G401 (cell line): Measurements from ENCODE around the gene ADAMTS7. TPM values are rescaled to one million over a fixed set of nuclear protein-coding genes. Genes with fewer than 3 reads are reported as not detected.
"Not testable (repeated sequence)": the region's sequence is repeated elsewhere in the genome, so short reads cannot be mapped to it uniquely, and the experiment has no call there.

Experiments
- DNase-seq: peaks from one replicate; pipeline ENCODE4 v3.0.0-alpha.2; 2015; ENCODE audit warnings: low spot score
- in situ Hi-C: cut with HindIII; loops from 2 replicates; pipeline ENCODE4 v1.10.0; 2016; ENCODE audit warnings: low sequenced_read_pairs, mixed read lengths
- total RNA-seq: library from RNA; depleted of rRNA; stranded (reverse); fragments of >200 nt; shearing (Covaris generic); gene quantifications from 2 replicates; pipeline ENCODE4 v1.2.3, GENCODE V29; 2014

ADAMTS7 gene
- total RNA-seq, 1 experiment from 2014 or later, result 6.1 TPM

DNA sequence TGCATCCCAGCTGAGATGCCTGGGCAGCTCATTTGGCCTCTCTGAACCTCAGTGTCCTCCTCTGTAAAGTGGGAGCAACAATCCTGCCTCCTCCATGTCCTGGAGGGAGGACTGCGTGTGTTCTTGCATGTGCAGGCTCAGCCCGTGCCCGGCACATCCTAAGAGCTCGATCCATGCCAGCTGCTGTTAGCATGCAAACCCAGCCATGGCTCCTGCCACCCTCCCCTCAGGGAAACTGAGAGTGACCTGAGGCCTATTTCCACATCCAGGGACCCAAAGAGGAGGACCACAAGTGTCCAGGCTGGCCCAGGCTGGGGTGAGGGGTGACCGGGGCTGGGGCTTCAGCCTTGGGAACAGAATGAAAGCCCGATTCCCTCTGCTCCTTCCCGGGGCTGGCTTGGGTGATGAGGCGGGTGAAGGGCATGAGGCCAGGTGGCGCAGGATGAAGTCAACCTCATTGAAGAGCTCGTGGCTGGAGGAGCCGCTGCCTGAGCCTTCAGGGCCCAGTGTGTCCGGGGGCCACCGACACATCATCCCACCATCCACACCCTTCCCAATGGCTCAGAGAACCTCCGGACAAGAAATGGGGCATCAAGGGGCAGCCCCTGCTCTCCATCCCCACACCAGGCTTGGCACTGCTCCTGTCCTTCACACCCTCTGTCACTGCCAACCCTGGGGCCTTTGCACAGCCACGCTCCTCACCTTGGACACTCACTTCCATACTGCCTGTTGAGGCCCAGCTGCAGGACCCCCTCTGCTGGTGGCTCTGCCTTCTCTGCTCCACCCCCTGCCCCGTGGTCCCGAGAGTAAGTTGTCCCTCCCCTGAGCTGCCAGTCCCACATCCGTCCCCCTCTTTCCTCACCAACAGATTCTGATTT is 42.5 kb downstream of the ADAMTS7 start:
- in situ Hi-C loops, result no loop called here

DNA sequence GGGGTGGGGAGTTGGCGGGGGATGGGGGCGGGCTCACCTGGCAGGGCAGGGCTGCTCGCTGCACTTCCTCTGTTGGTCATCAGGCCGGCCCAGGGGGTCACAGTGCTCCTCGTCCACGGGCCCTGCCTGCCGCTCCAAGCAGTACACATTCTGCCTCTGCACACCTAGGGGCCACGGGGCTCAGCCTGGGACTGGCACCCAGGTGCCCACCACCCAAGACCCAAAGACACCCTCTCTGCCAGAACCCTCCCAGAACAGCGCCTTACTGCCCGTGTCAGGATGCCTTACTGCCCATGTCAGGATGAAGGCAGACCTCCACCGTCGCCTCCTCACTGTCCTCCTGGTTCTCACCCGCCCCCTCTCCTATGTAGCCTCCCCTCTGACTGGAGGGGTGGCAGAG is 43.2 kb downstream of the ADAMTS7 start:
- in situ Hi-C loops, result no loop called here
- DNase-seq, result no peak

More for the DNA sequence above, 42.5 kb downstream of the ADAMTS7 start:
- DNase-seq, result no peak

DNA sequence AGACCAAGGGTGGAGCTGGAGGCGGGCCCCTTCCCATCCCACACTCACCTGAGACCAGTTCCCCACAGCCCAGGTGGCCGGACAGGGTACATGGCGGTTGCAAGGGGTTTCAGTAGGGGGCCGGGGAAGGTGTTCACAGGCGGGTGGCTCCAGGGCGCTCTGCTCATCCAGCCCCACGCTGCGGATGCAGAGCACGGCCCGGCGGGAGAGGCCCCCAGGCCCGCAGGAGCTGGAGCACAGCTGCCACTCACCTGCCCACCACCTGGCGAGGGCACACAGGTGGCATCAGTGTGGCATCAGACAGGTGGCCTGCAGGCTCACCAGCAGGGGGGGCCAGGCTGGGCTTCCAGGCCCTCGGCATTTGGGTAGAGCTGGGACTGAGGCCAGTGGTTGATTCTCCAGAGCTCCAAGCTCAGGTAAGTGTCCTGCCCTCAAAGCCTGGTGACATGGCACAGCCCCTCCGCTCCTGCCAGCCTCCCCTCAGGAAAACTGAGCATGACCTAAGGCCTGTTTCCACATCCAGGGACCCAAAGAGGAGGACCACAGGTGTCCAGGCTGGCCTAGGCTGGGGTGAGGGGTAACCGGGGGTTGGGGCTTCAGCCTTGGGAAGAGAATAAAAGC is 43.8 kb downstream of the ADAMTS7 start:
- no peak for DNase-seq
- in situ Hi-C loops, result no loop called here

DNA sequence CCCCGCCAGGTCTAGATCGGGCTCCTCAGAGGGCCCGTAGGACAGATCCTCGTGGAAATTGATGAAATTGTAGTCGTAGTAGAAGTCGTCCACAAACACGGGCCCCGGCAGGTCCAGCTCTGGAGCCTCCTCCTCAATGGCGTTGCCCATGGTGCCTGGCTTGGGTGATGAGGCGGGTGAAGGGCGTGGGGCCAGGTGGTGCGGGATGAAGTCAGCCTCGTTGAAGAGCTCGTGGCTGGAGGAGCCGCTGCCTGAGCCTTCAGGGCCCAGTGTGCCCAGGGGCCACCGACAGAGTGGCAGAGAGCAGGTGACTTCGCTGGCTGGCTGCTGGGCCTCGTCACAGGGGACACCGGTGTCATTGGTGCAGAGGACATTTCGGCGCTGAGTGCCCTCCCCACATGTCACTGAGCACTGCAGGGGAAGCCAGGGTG is 44.6 kb downstream of the ADAMTS7 start:
- DNase-seq, in situ Hi-C loops: not testable (repeated sequence)

DNA sequence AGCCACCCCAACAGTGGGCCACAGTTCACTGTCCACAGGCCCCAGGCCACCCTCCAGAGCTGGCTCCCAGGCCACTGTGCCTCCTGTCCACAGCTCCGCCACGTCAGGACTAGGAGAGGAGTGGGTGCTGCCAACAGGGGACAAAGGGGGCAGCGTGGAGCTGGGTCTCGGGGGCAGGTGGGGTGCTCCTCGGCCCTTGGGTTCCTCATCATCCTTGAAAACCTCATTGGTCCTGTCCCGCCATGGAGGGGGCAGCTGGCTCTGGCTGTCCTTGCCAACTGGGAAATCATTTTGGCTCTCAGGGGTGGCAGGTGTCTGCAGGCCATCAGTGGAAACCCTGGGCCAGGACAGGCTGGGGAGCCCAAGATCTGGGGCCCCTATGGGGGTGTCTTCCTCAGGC is 45.2 kb downstream of the ADAMTS7 start:
- in situ Hi-C loops, result no loop called here
- no peak for DNase-seq

DNA sequence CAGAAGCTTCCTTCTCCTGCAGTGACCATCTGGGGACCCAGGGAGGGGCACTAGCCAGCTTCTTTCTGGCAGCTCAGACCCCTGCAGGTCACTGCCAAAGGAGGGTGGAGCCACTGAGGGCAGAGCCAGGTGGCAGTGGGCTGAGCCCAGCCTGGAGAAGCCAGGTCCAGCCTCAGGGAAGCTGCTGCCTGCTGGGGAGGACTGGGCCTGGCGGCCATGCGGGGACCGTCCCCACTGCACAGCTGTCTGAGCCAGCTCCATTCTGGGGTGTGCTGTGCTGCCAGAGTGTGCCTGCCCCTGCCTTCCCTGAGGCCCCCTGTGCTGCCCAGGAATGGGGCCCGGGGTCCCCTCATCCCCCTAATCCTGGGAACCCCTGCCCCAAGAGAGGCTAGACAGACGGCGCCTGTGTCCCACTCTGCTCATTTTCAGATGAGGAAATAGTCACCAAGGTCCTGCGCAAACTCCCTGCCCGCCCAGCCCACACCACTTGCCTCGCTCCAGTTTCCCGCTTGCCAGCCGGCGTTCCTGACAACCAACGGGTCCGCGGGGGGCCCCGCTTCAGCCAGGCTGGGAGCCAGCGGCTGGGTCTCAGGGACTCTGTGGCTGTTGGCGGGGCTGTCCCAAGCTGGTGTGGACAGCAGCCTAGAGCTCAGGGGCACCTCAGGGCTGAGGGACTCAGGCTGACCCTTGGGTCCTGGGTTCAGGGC is 46.0 kb downstream of the ADAMTS7 start:
- in situ Hi-C loops, result not testable (repeated sequence)
- peak; percentile 75 for DNase-seq

DNA sequence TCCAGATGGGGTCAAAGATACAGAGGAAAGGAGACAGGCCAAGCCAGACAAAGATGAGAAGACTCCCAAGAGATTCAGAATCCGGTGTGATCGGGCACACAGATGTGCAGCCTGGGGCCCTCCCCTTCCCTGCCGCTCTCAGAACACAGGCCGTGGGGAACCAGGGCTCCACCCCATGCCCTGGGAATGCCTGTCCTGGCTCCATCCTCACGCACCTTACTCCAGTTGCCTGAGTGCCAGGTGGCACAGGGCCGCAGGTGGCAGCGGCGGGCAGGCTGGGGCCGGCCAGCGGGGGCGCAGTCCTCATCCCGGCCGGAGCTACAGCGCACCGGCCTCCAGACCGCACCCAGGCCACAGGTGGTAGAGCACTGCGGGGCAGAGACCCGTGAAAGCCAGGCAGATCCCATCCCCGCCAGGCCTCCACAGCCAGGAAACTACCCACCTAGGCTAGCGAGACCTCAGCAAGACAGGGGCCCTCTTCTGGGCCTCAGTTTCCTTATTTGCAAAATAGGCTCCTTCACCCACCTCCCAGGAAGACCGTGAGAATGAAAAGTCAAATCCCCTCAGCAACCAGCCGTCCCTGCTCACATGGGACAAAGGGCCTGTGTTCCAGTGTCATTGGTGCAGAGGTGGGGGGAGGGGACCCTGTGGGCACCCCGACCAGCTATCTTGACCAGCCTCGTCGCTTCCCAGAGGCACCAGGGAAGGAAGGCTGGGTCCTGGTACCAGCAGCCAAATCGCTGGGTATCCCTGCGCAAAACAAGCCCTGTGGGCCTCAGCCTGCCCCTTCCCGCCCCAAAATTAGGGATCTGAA is 46.7 kb downstream of the ADAMTS7 start:
- DNase-seq, in situ Hi-C loops: not testable (repeated sequence)

DNA sequence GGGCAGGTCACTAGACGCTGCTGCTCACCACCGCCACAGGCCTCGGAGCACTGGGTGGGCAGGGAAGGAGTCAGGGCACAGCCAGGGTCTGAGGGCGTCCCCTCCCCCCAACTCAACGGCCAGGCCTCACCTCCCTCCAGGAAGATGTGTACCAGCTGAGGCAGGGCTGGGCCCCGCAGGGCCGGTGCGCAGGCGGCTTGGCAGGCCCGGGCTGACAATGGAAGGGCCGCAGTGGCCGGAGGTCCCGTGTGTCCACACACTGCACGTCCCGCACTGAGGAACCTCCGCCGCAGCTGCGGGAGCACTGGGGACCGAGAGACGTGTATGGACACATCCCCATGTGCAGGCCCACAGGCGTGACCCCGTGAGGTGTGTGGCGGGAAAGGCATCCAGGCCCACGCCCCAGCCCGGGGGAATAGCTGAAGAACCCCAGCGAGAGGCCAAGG is 47.4 kb downstream of the ADAMTS7 start:
- in situ Hi-C loops, result no loop called here
- DNase-seq, result no peak

DNA sequence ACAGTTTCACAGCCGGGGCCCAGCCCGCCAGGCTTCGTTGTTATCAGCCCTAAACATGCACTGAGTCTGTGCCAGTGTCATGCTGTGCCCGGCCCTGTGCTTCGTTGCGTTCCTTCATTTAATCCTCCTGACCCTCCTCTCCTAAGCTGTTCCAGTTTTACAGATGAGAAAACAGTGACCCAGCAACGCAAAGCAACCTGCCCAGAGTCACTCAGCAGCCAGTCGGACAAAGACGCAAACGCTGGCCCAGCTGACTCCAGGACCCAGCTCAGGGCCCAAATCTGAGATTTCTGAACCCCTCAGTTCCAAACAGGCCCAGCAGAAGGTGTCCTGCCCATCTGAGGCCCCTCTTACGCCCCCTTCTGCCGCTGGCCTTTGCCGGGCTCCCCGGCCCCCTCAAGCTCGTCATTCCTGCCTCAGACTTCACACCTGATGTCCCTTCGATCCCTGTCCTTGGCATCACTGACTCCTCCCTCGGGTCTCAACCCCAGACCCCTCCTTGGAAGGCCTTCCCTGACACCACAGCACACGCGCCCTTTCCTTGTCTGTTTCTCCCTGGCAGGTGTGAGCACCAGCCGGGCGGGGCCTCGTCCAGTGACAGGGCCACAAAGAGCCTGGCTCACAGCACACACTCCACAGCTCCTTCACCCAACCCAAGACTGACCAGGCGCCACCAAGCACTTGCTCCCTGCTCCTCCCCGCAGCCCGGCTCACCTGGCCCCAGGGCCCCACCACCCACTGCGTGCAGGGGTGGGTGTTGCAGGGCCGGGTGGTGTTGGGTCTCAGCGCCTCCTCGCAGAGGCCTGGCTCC is 48.1 kb downstream of the ADAMTS7 start:
- no peak for DNase-seq
- in situ Hi-C loops, result no loop called here

DNA sequence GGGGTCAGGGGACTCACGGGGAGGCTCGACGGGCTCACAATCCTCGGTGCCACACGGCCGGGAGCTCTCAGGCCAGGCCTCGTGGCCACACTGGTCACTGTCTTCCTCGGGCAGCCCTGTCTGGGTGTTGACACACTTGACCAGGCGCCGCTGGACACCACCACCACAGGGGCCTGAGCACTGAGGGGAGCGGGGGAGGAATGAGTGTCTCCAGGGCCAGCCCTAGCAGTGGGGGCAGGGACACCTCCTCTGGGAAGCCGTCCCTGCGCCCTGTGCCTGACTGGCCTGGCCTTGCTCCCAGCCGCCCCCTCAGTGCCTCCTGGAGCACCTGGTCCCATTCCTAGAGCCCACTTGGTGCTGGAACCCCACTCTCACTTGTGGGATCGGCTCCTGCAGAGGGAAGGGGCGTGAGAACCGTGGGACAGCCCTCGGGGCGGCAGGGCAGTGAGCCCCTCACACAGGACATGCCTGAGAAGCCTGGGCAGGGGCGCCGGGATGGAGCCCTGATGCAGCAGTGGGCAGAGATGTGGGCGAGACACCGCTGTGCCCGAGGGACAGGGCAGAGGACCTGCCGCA is 48.8 kb downstream of the ADAMTS7 start:
- in situ Hi-C loops, DNase-seq: not testable (repeated sequence)

DNA sequence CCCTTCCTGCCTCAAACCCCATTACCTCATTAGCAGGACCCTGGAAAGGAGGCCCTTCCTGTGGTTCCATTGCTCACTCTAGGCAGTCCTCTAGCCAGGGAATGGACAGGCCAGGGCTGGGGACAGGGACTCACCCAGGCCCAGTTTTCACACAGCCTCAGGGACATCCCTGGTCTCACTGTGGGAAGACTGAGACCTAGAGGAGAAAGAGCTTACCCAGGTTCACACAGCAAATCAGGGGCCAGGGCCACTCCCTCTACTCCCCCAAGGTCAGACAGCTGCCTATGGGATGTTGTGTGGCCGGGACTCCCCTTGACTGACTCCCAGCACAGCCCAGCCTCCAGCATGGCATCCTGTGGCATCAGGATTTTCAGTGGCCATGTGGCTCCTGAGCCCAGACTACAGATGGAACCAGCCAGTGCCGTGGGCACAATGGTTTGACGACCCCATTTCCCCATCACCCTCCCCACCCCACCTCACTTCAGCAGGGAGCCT is 49.3 kb downstream of the ADAMTS7 start:
- in situ Hi-C loops, result no loop called here
- DNase-seq, result no peak

DNA sequence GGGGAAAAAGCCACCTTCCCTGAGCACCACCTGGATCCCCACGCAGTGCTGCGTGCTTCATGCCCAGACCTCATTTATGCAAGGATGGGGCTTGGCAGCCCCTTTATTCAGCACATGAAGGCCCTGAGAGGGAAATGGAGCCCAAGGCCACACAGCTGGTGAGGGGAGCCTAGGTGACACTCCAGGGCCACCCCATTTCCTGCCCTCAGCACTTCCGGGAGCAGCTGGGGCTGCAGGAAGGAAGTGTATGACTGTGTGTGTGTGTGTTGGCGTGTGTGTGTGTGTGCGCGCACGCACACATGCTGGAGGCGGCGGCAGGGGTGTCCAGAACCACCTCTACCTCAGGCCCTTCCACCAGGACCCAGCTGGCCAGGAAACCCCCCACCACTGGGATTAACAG is 49.8 kb downstream of the ADAMTS7 start:
- DNase-seq, in situ Hi-C loops: not testable (repeated sequence)

DNA sequence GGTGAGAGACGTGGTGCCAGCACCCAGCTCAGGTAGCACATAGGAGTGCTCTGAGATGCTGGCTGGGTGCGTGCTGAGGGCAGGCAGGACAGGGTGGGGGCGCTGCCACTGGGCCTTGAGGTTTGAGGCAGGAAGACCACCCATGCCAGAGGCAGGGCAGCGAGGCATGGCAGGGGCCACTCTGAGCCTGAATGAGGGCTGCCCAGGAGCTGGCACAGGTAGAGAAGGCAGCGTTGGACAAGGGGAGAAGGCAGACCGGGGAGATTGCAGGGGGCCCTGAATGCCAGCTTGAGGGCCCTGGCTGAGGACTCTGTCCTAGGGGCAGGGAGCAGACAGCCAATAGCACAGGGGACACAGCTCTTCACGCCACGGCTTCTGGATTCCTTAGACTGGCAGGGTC is 50.2 kb downstream of the ADAMTS7 start:
- no peak for DNase-seq

DNA sequence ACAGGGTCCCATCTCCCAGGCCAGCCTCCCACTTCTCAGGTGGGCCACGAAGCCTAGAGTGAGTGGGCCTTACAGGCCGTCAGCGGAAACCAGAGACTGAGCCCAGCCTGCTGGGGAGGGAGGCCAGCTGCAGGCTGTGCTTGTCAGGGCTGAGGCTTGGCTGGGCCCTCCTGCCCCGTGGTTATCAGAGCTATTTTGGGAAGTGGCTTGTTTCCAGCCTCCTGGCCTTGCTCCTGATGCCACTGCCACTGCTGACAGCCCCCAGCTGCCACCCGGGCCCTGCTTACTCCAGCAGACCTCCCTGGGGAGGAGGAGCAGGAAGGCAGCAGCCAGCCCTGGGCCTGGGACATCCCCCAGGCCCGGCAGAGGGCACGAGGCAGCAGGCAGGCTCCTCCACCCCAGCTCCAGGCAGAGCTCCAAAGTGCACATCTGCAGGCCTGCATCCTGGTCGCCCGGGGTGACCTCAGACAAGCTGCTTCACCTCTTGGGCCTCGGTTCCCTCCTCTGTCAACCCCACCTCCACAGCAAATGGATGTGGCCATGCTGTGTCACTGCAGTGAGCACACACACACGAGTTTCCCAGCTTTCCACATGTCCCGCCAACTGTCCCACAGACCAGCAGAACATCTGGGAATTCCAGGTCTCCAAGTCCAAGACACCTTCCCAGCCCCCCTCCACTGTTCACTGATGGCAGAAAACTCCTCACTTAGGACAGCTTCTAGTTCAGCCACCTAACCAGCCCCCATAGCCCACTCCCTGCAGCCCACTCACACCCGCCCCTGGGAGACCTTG is 51.0 kb downstream of the ADAMTS7 start:
- in situ Hi-C loops, result not testable (repeated sequence)

More for the DNA sequence above, 50.2 kb downstream of the ADAMTS7 start:
- in situ Hi-C loops, result no loop called here

DNA sequence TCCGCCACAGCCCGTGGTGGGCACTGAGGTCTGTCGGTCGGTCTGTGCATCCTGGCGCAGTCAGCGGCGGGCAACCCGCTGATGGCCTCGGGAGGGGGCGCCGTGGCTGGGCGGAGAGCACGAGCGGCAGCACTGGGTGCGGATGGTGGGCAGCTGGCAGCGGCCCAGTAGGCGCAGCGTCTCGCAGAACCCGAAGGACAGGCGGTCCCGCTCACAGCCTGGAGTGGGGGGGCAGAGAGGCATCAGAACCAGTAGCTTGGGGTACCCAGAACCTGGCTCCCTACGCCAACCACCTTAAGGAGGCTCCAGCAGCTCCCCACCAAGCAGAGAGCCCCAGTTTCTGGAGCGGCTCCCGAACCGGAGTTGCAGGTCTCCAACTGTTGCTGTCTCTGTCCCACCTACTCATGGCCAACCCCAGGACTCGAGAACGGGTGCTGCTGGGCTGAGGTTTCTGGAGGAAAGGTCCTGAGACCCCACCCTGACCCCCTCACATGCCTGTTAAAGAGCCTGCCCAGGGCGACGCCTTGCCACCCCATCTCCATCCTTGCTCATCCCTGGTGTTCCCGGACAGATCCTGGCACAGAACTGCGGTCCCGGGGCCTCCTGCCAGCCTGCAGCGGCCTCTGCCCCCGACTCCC is 51.8 kb downstream of the ADAMTS7 start:
- DNase-seq, in situ Hi-C loops: not testable (repeated sequence)

More for the DNA sequence above, 51.0 kb downstream of the ADAMTS7 start:
- DNase-seq, result not testable (repeated sequence)

DNA sequence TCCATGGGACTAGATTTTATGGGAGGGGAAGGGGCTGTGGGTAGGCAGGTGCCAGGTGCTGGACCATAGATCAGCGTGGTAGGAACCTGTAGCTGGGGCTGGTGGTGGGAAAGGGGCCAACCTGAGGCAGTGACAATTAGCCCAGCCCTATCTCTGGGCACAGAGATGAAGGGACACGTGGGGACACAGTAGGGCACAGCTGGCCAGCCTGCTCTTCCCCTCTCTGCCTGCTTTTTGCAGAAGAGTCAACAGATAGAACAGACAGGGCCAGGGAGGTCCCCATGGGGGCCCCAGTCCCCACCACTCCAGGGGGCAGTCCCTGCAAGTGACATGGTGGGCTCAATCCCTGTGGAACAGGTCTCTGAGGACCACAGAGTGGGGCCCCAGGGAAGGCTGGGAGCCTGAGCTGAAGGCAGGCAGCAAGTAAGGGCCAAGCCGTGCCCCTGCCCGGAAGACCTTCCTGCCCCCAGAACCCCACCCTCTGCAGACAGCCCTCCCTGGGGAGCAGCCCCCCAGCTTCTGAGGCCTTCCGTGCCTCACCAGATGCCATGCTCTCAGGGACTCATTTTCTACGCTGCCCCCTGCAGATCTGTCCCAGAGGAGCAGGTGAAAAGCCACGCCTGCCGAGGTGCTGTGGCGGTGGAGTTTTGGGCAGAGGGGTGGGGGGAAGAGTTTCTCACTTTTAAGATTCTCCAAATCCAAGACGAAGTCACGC is 52.6 kb downstream of the ADAMTS7 start:
- in situ Hi-C loops, result not testable (repeated sequence)

More for the DNA sequence above, 52.6 kb downstream of the ADAMTS7 start:
- not testable (repeated sequence) for DNase-seq
